HG02678 (cell line): Measurements from ENCODE around the gene PPP6C.

Source experiments
- ATAC-seq: cut with Tn5 transposase; IDR thresholded peaks from one replicate; pipeline ENCODE4 v1.9.1; 2021; ENCODE audit warnings: mild to moderate bottlenecking, moderate library complexity; ENCODE audit not compliant: unreplicated experiment

The PPP6C gene

GRCh38 chr9:125099816-125100215 is 89.8 kb downstream of the PPP6C start:
- no peak for ATAC-seq
